ENCODE measurements around the gene TRNT1. TPM values are rescaled to one million over a fixed set of nuclear protein-coding genes. Genes with fewer than 3 reads are reported as not detected.

Gene TRNT1
- total RNA-seq, 2 donors from 2014 or later: 18.1 to 21.6 TPM

DNA sequence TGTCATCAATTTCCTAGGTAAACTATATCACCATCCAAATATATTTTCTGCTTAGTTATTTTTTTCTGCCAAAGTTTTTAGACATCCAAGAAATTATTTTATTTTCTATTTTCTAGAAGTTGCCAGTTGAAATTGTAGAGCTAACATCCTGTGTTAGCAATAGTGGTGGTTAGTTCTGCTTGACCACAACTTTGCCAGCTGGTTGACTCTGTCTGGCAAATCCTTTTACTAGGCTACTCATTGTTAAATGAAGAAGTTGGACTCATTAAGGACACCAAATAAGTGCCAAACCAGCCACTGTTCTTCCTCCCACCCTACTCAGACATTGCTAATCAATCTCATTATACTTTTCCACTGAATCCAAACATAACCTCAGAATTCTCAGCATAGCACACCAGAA is 68.1 kb downstream of the TRNT1 start:
- Histone ChIP-seq H3K27ac (no peak overlapping the region), H3K36me3 (no peaks in the 10 kb centered on the region), H3K4me1 (replicated peaks) (no peaks in the 10 kb centered on the region), H3K9me3 (no peaks in the 10 kb centered on the region), H3K27me3 (replicated peaks; ENCODE audit: insufficient read depth) (peaks cover 4% of the 10 kb centered on the region), H3K4me3 (no peak overlapping the region)
- no peak for DNase-seq (ENCODE audit: low spot score)
- TF ChIP-seq, protein P1, sequence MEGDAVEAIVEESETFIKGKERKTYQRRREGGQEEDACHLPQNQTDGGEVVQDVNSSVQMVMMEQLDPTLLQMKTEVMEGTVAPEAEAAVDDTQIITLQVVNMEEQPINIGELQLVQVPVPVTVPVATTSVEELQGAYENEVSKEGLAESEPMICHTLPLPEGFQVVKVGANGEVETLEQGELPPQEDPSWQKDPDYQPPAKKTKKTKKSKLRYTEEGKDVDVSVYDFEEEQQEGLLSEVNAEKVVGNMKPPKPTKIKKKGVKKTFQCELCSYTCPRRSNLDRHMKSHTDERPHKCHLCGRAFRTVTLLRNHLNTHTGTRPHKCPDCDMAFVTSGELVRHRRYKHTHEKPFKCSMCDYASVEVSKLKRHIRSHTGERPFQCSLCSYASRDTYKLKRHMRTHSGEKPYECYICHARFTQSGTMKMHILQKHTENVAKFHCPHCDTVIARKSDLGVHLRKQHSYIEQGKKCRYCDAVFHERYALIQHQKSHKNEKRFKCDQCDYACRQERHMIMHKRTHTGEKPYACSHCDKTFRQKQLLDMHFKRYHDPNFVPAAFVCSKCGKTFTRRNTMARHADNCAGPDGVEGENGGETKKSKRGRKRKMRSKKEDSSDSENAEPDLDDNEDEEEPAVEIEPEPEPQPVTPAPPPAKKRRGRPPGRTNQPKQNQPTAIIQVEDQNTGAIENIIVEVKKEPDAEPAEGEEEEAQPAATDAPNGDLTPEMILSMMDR (IDR thresholded peaks at IDR 0.05): no peak
- TF ChIP-seq POLR2AphosphoS5 (IDR thresholded peaks at IDR 0.05) (no peak), POLR2A (IDR thresholded peaks at IDR 0.05) (no peak)
- intact Hi-C loops (cut with DNase I): loop anchor here (5.0 kb wide), 1 partner anchor 1097 kb away; no protein-coding TSS in a partner anchor

DNA sequence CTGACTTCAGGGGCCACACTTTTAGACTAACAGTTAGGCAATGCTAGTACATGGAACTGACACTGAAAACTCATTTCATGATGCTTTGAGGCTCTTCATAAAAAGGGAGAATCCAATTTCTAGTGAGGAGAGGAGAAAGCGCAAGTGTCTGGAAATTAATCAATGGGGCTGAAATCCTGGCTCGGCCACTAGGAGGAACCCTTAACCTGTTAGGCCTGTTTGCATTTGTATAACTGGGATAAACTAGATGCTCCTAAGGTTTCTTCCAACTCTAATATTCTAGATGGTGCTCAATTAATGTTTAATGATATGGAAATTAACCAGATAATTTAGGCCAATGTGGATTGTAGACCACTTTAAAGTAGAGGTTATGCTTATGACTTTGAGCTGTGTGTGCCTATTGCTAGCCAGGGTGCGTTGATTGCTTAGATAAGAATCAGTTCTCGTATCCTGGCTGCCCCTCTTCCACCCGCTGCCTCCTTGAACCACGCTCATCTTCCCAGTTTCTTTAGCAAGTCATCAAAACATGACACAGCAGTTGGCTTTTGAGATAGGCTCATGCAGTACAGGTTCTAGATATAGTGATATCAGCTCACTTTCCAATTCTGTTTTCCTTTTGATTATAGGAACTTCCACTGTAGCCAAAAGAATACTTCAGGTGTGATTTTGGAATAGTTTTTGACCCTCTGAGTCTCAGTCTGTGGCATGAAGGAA is 69.6 kb downstream of the TRNT1 start:
- H3K36me3 ChIP-seq: no peaks in the 10 kb centered on the region
- H3K27me3 ChIP-seq (replicated peaks; ENCODE audit: insufficient read depth): peaks cover 4% of the 10 kb centered on the region
- DNase-seq (ENCODE audit: low spot score): no peak
- H3K4me3 ChIP-seq: no peak overlapping the region
- H3K9me3 ChIP-seq: no peaks in the 10 kb centered on the region
- TF ChIP-seq, protein P1 (IDR thresholded peaks at IDR 0.05): peak in 2 of 4 experiments; percentile 39 to 47
- no peak for TF ChIP-seq POLR2A (IDR thresholded peaks at IDR 0.05)
- no peak overlapping the region for H3K27ac ChIP-seq
- intact Hi-C loops (cut with DNase I): loop anchor here (5.0 kb wide), 1 partner anchor 1096 kb away; no protein-coding TSS in a partner anchor
- no peaks in the 10 kb centered on the region for H3K4me1 ChIP-seq (replicated peaks)
- 42% methylated on average over 6 of the region's 6 CpGs for WGBS

Small RNA genes within 50 kb of the gene (small RNA-seq; reads per million reads assigned to genes)
- gene RF00416: 0 reads per million in 2 donors

Other genes with a start within 250 kb of the TRNT1 start
- gene IL5RA, start 16.6 kb upstream of the TRNT1 start, total RNA-seq: 1 to 10 TPM; 1.5 to 7.6 TPM
- gene CRBN, start 52.8 kb downstream of the TRNT1 start, total RNA-seq: 10 to 100 TPM; 69.4 to 83.4 TPM

All from prostate gland (tissue), 2 donors.